H1 (cell line): Measurements from ENCODE around the gene SHISA7. TPM values are rescaled to one million over a fixed set of nuclear protein-coding genes. Genes with fewer than 3 reads are reported as not detected.

Experiments
- CHD1 ChIP-seq: IDR thresholded peaks from 2 replicates; pipeline ENCODE4 v1.6.1; 2012; ENCODE audit warnings: low read depth, low read length, improper control_type of control experiment
- CREB1 ChIP-seq: IDR thresholded peaks from 2 replicates; pipeline ENCODE4 v1.6.1; 2012; ENCODE audit warnings: inconsistent platforms
- HDAC2 ChIP-seq, 2 experiments: fragments of 300-600 bp in 1 of 2; sonication (generic) in 1 of 2; IDR thresholded peaks; 2 replicates each; pipeline ENCODE4 v1.6.1; 2011 to 2012; ENCODE audit warnings: low read depth in 2 of 2, low read length in 2 of 2, mild to moderate bottlenecking in 2 of 2, moderate library complexity in 2 of 2, borderline replicate concordance in 1 of 2, inconsistent platforms in 1 of 2
- SIRT6 ChIP-seq: IDR thresholded peaks from one replicate; pipeline ENCODE4 v1.7.1; 2012; ENCODE audit warnings: low read length, inconsistent platforms
- polyA plus RNA-seq, 7 experiments: library from polyadenylated mRNA; depleted of rRNA in 3 of 7; stranded (reverse) in 5 of 7; unstranded in 2 of 7; fragments of >200 nt in 5 of 7; fragments of 200-250 nt in 2 of 7; gene quantifications; 1 replicate in 5 of 7; 2 replicates in 1 of 7; 4 replicates in 1 of 7; pipeline versions ENCODE4 v1.2.1 to v1.2.3, GENCODE V29; 2011 to 2013; ENCODE audit warnings: missing spikeins in 2 of 7, mixed read lengths in 2 of 7
- total RNA-seq: library from RNA; stranded (reverse); fragmentation: NEBNext Ultra II Directional; extraction: Animal tissue kit (Norgen Biotek cat#: 25700); gene quantifications from 2 replicates; pipeline ENCODE4 v1.2.1, GENCODE V29; 2021

The SHISA7 gene
- total and polyA plus RNA-seq, 2 of the 8 experiments (the other 6 are each of a cell fraction or from before 2014, with no cell fraction given) = 0.76 to 1.0 TPM

DNA sequence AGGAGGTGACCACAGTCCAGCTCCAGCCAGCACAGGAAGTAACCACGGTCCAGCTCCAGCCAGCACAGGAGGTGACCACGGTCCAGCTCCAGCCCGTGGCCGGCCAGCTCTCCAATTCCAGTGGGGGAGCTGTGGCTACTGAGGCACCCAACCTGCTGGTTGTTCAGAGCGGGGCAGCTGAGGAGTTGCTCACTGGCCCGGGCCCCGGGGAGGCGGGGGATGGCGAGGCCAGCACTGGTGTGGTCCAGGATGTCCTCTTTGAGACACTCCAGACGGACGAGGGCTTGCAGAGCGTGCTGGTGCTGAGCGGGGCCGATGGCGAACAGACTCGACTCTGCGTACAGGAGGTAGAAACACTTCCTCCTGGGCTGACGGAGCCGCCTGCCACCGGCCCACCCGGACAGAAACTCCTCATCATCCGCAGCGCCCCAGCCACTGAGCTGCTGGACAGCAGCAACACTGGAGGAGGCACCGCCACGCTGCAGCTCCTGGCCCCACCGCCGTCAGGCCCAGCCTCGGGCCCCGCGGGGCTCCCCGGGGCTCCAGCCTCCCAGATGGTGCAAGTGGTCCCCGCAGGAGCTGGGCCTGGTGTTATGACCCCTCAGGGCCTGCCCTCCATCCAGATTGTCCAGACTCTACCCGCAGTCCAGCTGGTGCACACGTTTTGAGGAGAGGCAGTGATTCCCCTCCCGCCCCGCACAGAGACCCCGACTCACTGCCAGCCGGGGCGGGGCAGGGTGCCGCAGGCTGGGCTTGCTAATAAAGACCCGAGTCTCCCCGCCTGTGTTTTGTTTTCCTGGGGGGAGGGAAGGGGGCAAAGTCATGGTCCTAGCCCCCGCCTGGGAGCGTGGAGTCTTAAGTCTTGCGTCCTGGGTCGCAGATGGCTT lies 40.8 kb upstream of the SHISA7 start (continued):
- TF ChIP-seq SIRT6 = no peak
- TF ChIP-seq CREB1 = no peak
- TF ChIP-seq HDAC2 (IDR thresholded peaks at IDR 0.05; ENCODE audit: borderline replicate concordance in 1 of 2, low read depth in 2 of 2, low read length in 2 of 2) = no peak
- TF ChIP-seq CHD1 = no peak
- TF ChIP-seq, all 59 proteins: peak for 0
